Gastrocnemius medialis (tissue), 4 donors: ENCODE results near the gene CUL2. TPM values are rescaled to one million over a fixed set of nuclear protein-coding genes. Genes with fewer than 3 reads are reported as not detected.
"Not testable (repeated sequence)": the region's sequence is repeated elsewhere in the genome, so short reads cannot be mapped to it uniquely, and the experiment has no call there.

Experiments used
- ATAC-seq, 2 donors: fragments of 150-250 bp; one replicate each; pipeline ENCODE4 v1.9.1; 2016
- DNase-seq, 2 donors: peaks; one replicate each; pipeline ENCODE4 v3.0.0-alpha.2; 2019
- H3K27ac ChIP-seq, 4 donors: fragments of 200-600 bp; sonication (generic); 1 replicate in 1 of 4; 2 replicates in 3 of 4; pipeline ENCODE4 v1.5.1; 2016 to 2018; ENCODE audit warnings: mild to moderate bottlenecking in 2 of 4, moderate library complexity in 1 of 4
- H3K27me3 ChIP-seq, 3 donors: fragments of 200-600 bp; sonication (generic) in 2 of 3; 1 replicate in 1 of 3; 2 replicates in 2 of 3; pipeline versions ENCODE4 v1.5.1 to v1.6.0; 2016 to 2019; ENCODE audit warnings: mild to moderate bottlenecking in 1 of 3, moderate library complexity in 1 of 3
- H3K36me3 ChIP-seq, 2 donors: fragments of 200-600 bp; sonication (generic) in 1 of 2; one replicate each; pipeline ENCODE4 v1.5.1; 2017 to 2018
- H3K4me1 ChIP-seq, 2 donors: fragments of 200-600 bp; sonication (generic) in 1 of 2; one replicate each; pipeline ENCODE4 v1.5.1; 2016 to 2017; ENCODE audit warnings: mild to moderate bottlenecking in 2 of 2
- H3K4me3 ChIP-seq, 4 donors: fragments of 200-600 bp; sonication (generic) in 3 of 4; 1 replicate in 1 of 4; 2 replicates in 3 of 4; pipeline ENCODE4 v1.5.1; 2016 to 2019; ENCODE audit warnings: mild to moderate bottlenecking in 2 of 4
- H3K9me3 ChIP-seq, 3 donors: fragments of 200-600 bp; sonication (generic) in 2 of 3; 1 replicate in 1 of 3; 2 replicates in 2 of 3; pipeline ENCODE4 v1.5.1; 2016 to 2019
- POLR2A ChIP-seq, 2 donors: fragments of 450-650 bp; IDR thresholded peaks; one replicate each; pipeline ENCODE4 v1.6.1; 2017; ENCODE audit warnings: antibody characterized with exemption in 2 of 2, mild to moderate bottlenecking in 2 of 2, moderate library complexity in 2 of 2
- in situ Hi-C, 4 donors: fragments of 200-750 bp; cut with MboI; loops; one replicate each; pipeline versions ENCODE4 v1.15.0 to v1.8.0; 2017; ENCODE audit warnings: low sequenced_read_pairs in 4 of 4
- intact Hi-C: fragments of 100-400 bp; cut with DNase I; formaldehyde crosslinking; loops from one replicate; pipeline ENCODE4 v1.15.1; 2023; ENCODE audit warnings: low total_unique reads
- total RNA-seq, 4 donors: library from RNA; depleted of rRNA; stranded (reverse); fragments of >200 nt; gene quantifications; one replicate each; pipeline versions ENCODE4 v1.1.0 to v1.2.3, GENCODE V29; 2016
- TF ChIP-seq, protein P1 (sequence below), 5 experiments: fragments of 450-650 bp in 3 of 5; fragments of 200-600 bp in 2 of 5; sonication (generic) in 2 of 5; IDR thresholded peaks in 4 of 5; conservative IDR thresholded peaks in 1 of 5; 1 replicate in 4 of 5; 2 replicates in 1 of 5; pipeline ENCODE4 v1.5.1; 2016 to 2019; ENCODE audit warnings: antibody characterized with exemption in 5 of 5, mild to moderate bottlenecking in 3 of 5, moderate library complexity in 3 of 5

Gene CUL2
- total RNA-seq, 4 donors from 2014 or later = 27.2 to 41.4 (median 34.2) TPM

DNA sequence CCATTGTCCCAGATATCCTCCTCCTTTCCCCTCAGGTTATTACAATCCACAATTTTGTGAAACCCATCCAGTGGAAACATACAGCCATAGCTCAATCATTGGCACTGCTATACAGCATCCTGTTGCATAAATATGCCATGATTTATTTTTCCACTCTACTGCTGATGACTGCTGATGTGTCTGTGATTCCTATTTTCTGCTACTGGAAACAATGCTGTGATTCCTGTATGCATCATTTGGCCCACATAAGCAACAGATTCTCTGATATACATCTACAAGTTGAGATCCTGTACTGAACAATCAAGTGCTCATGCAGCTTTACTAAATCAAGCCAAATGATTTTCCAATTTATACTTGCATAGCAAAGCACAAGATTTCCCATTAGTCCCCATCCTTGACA is 39.6 kb downstream of the CUL2 start:
- Histone ChIP-seq H3K27ac (no peak overlapping the region), H3K9me3 (no peaks in the 10 kb centered on the region), H3K36me3 (peaks cover 0 to 27% of the 10 kb centered on the region in 2 donors), H3K4me1 (no peaks in the 10 kb centered on the region), H3K27me3 (no peaks in the 10 kb centered on the region), H3K4me3 (no peak overlapping the region)
- no peak for ATAC-seq
- intact Hi-C loops = no loop called here
- no peak for DNase-seq
- TF ChIP-seq, protein P1, sequence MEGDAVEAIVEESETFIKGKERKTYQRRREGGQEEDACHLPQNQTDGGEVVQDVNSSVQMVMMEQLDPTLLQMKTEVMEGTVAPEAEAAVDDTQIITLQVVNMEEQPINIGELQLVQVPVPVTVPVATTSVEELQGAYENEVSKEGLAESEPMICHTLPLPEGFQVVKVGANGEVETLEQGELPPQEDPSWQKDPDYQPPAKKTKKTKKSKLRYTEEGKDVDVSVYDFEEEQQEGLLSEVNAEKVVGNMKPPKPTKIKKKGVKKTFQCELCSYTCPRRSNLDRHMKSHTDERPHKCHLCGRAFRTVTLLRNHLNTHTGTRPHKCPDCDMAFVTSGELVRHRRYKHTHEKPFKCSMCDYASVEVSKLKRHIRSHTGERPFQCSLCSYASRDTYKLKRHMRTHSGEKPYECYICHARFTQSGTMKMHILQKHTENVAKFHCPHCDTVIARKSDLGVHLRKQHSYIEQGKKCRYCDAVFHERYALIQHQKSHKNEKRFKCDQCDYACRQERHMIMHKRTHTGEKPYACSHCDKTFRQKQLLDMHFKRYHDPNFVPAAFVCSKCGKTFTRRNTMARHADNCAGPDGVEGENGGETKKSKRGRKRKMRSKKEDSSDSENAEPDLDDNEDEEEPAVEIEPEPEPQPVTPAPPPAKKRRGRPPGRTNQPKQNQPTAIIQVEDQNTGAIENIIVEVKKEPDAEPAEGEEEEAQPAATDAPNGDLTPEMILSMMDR (IDR thresholded peaks at IDR 0.05 in 4 of 5, conservative IDR thresholded peaks at IDR 0.05 in 1 of 5) = no peak
- TF ChIP-seq POLR2A (IDR thresholded peaks at IDR 0.05) = no peak
- in situ Hi-C loops = no loop called here

DNA sequence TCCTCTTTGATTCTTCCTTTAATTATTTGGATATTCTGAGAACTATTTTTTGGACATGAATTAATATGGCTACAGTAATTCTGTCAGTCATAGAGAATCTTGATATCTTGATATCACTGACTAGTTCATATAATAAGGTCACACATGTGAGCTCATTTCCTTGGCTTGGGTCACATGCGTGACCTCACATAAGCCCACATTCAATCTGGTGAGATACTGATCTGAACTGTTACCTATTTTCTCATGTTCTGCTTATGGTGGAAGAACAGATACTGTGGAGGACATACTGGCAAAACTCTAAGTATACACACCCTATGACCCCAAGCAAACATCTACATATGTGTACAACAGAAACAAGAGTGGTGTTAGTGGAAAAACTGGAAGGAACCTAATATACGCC is 44.1 kb downstream of the CUL2 start:
- Histone ChIP-seq H3K36me3 (peaks cover 5 to 22% of the 10 kb centered on the region in 2 donors), H3K4me3 (no peak overlapping the region), H3K27me3 (no peaks in the 10 kb centered on the region), H3K27ac (no peak overlapping the region), H3K4me1 (no peaks in the 10 kb centered on the region), H3K9me3 (no peaks in the 10 kb centered on the region)
- DNase-seq = no peak
- TF ChIP-seq, protein P1 (IDR thresholded peaks at IDR 0.05 in 4 of 5, conservative IDR thresholded peaks at IDR 0.05 in 1 of 5) = no peak
- no peak for TF ChIP-seq POLR2A (IDR thresholded peaks at IDR 0.05)
- no peak for ATAC-seq
- intact Hi-C loops (no loop called here), in situ Hi-C loops (no loop called here)

DNA sequence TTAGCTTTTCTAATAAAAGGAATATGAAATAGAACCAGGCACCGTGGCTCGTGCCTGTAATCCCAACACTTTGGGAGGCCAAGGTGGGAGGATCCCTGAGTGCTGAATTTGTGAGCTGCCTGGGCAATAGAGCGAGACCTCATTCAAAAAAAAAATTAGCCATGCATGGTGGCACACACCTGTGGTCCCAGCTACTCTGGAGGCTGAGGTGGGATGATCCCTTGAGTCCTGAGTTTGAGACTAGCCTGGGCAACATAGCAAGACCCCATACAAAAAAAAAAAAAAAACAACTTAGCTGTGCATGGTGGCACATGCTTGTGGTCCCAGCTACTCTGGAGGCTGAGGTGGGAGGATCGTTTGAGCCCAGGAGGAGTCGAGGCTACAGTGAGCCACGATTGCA is 44.9 kb downstream of the CUL2 start:
- ATAC-seq, H3K9me3 ChIP-seq, H3K4me3 ChIP-seq, intact Hi-C loops, in situ Hi-C loops, H3K27ac ChIP-seq, H3K27me3 ChIP-seq, DNase-seq, H3K4me1 ChIP-seq: not testable (repeated sequence)
- H3K36me3 ChIP-seq = peaks cover 5 to 22% of the 10 kb centered on the region in 2 donors

DNA sequence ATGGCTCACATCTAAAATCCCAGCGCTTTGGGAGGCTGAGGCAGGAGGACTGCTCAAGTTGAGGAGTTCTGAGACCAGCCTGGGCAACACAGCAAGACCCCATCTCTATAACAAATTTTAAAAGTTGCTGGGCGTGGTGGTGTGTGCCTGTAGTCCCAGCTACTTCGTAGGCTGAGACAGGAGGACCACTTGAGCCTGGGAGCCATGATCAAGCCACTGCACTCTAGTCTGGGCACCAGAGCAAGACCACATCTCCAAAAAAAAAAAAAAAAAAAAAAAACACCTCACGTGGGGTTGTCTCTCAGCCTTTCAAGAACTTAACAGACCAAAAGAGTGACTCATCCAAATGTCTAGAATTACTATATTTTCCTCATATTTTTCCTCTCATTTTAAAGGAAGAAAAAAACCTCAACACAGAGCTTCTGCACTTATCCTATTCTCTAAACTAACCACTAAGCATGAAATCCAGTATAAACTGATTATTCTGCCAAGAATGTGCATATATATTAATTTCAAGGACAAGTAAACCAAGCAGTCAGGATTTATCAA is 46.3 kb downstream of the CUL2 start:
- in situ Hi-C loops (no loop called here), intact Hi-C loops (no loop called here)
- Histone ChIP-seq H3K27me3 (no peaks in the 10 kb centered on the region), H3K27ac (no peak overlapping the region), H3K4me1 (no peaks in the 10 kb centered on the region), H3K9me3 (no peaks in the 10 kb centered on the region), H3K36me3 (peaks cover 5 to 22% of the 10 kb centered on the region in 2 donors), H3K4me3 (no peak overlapping the region)
- ATAC-seq = no peak
- no peak for DNase-seq
- TF ChIP-seq, protein P1 (IDR thresholded peaks at IDR 0.05 in 4 of 5, conservative IDR thresholded peaks at IDR 0.05 in 1 of 5) = no peak
- no peak for TF ChIP-seq POLR2A (IDR thresholded peaks at IDR 0.05)

DNA sequence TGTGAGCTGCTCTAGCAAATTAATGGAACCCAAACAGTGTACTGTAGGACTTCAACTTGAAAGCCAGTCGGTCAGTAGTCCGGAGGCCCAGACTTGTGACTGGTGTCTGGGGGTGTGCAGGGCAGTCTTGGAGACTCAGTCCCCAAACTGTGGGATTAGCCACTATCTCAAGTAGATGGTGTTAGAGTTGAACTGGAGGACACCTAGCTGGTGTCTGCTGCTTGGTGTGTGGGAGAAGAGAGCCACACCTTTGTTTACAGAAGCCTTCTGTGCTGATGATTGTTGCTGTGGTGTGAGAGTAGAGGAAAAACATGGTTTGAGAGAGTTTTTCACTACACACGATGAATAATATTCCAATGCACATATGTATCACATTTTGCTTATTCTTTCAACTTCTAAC is 47.4 kb downstream of the CUL2 start:
- DNase-seq = no peak
- Histone ChIP-seq H3K36me3 (peaks cover 5 to 21% of the 10 kb centered on the region in 2 donors), H3K27me3 (no peaks in the 10 kb centered on the region), H3K4me1 (no peaks in the 10 kb centered on the region), H3K9me3 (no peaks in the 10 kb centered on the region), H3K27ac (no peak overlapping the region), H3K4me3 (no peak overlapping the region)
- TF ChIP-seq, protein P1 (IDR thresholded peaks at IDR 0.05 in 4 of 5, conservative IDR thresholded peaks at IDR 0.05 in 1 of 5) = no peak
- no peak for TF ChIP-seq POLR2A (IDR thresholded peaks at IDR 0.05)
- ATAC-seq = no peak
- in situ Hi-C loops (no loop called here), intact Hi-C loops (no loop called here)
